HG02973 (cell line): ENCODE data around the gene PLCXD1.

Experiments
- ATAC-seq: cut with Tn5 transposase; IDR thresholded peaks from one replicate; pipeline ENCODE4 v1.9.1; 2021; ENCODE audit warnings: moderate library complexity; ENCODE audit not compliant: unreplicated experiment

Gene PLCXD1

GRCh38 chrX:333611-334311 is 52.6 kb downstream of the PLCXD1 start:
- no peak for ATAC-seq

- no peak for ATAC-seq
Observed at GRCh38 chrX:334331-334891, 53.2 kb downstream of the PLCXD1 start.

GRCh38 chrX:334971-335757 is 54.0 kb downstream of the PLCXD1 start:
- ATAC-seq = no peak

GRCh38 chrX:335758-336155 is 54.6 kb downstream of the PLCXD1 start:
- ATAC-seq = no peak

GRCh38 chrX:336227-336626 is 55.0 kb downstream of the PLCXD1 start:
- ATAC-seq = no peak

- no peak for ATAC-seq
Observed at GRCh38 chrX:337331-337831, 56.2 kb downstream of the PLCXD1 start.

- no peak for ATAC-seq
Observed at GRCh38 chrX:338281-338835, 57.2 kb downstream of the PLCXD1 start.

- no peak for ATAC-seq
Observed at GRCh38 chrX:338836-339400, 57.7 kb downstream of the PLCXD1 start.

- ATAC-seq = no peak
Observed at GRCh38 chrX:340121-340520, 58.9 kb downstream of the PLCXD1 start.

- no peak for ATAC-seq
Observed at GRCh38 chrX:340641-341423, 59.7 kb downstream of the PLCXD1 start.

- no peak for ATAC-seq
Observed at GRCh38 chrX:341541-342101, 60.4 kb downstream of the PLCXD1 start.

GRCh38 chrX:344371-344901 is 63.3 kb downstream of the PLCXD1 start:
- ATAC-seq = no peak

GRCh38 chrX:345020-345925 is 64.1 kb downstream of the PLCXD1 start:
- no peak for ATAC-seq

- no peak for ATAC-seq
Observed at GRCh38 chrX:346034-346813, 65.0 kb downstream of the PLCXD1 start.

- no peak for ATAC-seq
Observed at GRCh38 chrX:347351-348117, 66.4 kb downstream of the PLCXD1 start.

- no peak for ATAC-seq
Observed at GRCh38 chrX:348461-349117, 67.4 kb downstream of the PLCXD1 start.

GRCh38 chrX:349196-349595 is 68.0 kb downstream of the PLCXD1 start:
- ATAC-seq = no peak
